H1 (cell line): ENCODE results near the gene SPTB. TPM values are rescaled to one million over a fixed set of nuclear protein-coding genes. Genes with fewer than 3 reads are reported as not detected.

Experiments
- CTCF ChIA-PET: fragments of 300-600 bp; sonication (Branson Sonifier 250); formaldehyde crosslinking; loops from one replicate; lab custom pipeline; 2021; ENCODE audit not compliant: partially characterized antibody; lab: Charles Lee
- POLR2A ChIA-PET: fragments of 300-600 bp; sonication (Branson Sonifier 250); formaldehyde crosslinking; loops from one replicate; lab custom pipeline; 2021; ENCODE audit warnings: inconsistent platforms; ENCODE audit not compliant: partially characterized antibody; lab: Charles Lee
- DNase-seq, 2 experiments: peaks; one replicate each; pipeline versions ENCODE4 v3.0.0 to v3.0.0-alpha.2; 2010 to 2022; ENCODE audit warnings: low spot score in 2 of 2, low read depth in 1 of 2, mixed read lengths in 1 of 2
- FAIRE-seq: peaks from 2 replicates; lab custom pipeline; 2011; peaks lifted over from hg19 to GRCh38; lab: Jason Lieb, UNC
- H2AFZ ChIP-seq: 2 replicates; pipeline ENCODE4 v1.8.1; 2012; ENCODE audit warnings: low read length, inconsistent platforms
- H2AK5ac ChIP-seq: 2 replicates; pipeline ENCODE4 v1.6.1; 2013; ENCODE audit warnings: low read depth, low read length
- H2BK120ac ChIP-seq: replicated peaks from 2 replicates; pipeline ENCODE3; 2013; ENCODE audit warnings: low read depth, low read length, inconsistent platforms
- H2BK12ac ChIP-seq: 2 replicates; pipeline ENCODE4 v1.6.1; 2013; ENCODE audit warnings: low read depth, low read length
- H2BK15ac ChIP-seq: 2 replicates; pipeline ENCODE4 v1.6.1; 2013; ENCODE audit warnings: low read length
- H2BK20ac ChIP-seq: 2 replicates; pipeline ENCODE4 v1.6.1; 2013; ENCODE audit warnings: low read length
- H2BK5ac ChIP-seq: 2 replicates; pipeline ENCODE4 v1.6.1; 2013; ENCODE audit warnings: low read depth, low read length
- H3K14ac ChIP-seq: 2 replicates; pipeline ENCODE4 v1.6.1; 2013; ENCODE audit warnings: inconsistent platforms; ENCODE audit not compliant: insufficient read length
- H3K18ac ChIP-seq: 2 replicates; pipeline ENCODE4 v1.6.1; 2013; ENCODE audit warnings: low read length; ENCODE audit errors: extremely low read depth
- H3K23ac ChIP-seq: 2 replicates; pipeline ENCODE4 v1.6.1; 2013; ENCODE audit warnings: inconsistent platforms; ENCODE audit not compliant: insufficient read length
- H3K23me2 ChIP-seq: 2 replicates; pipeline ENCODE4 v1.6.1; 2013; ENCODE audit warnings: low read depth, low read length
- H3K27ac ChIP-seq: 2 replicates; pipeline ENCODE4 v1.6.1; 2011; ENCODE audit warnings: low read depth, low read length, inconsistent platforms
- H3K27me3 ChIP-seq, 4 experiments: replicated peaks in 1 of 4; 1 replicate in 1 of 4; 2 replicates in 3 of 4; pipeline versions ENCODE4 v1.6.1 to v1.8.1; 2011 to 2013; ENCODE audit warnings: low read length in 3 of 4, mild to moderate bottlenecking in 3 of 4, inconsistent platforms in 2 of 4, mixed read lengths in 2 of 4, moderate library complexity in 1 of 4; ENCODE audit not compliant: control insufficient read depth in 3 of 4, insufficient read depth in 3 of 4; ENCODE audit errors: extremely low read depth in 1 of 4
- H3K36me3 ChIP-seq, 4 experiments: 2 replicates each; pipeline versions ENCODE4 v1.6.1 to v1.8.1; 2011 to 2013; ENCODE audit warnings: mild to moderate bottlenecking in 4 of 4, low read length in 3 of 4, moderate library complexity in 2 of 4, control low read depth in 1 of 4, inconsistent platforms in 1 of 4; ENCODE audit not compliant: insufficient read depth in 4 of 4, control insufficient read depth in 2 of 4
- H3K4ac ChIP-seq: replicated peaks from 2 replicates; pipeline ENCODE3; 2013; ENCODE audit warnings: low read length, low read depth, mixed read lengths, inconsistent platforms; ENCODE audit not compliant: insufficient read length
- H3K4me1 ChIP-seq, 4 experiments: replicated peaks in 1 of 4; 1 replicate in 1 of 4; 2 replicates in 3 of 4; pipeline versions ENCODE4 v1.6.1 to v1.8.1; 2011 to 2013; ENCODE audit warnings: low read length in 3 of 4, inconsistent platforms in 2 of 4, mixed read lengths in 1 of 4; ENCODE audit not compliant: insufficient read depth in 4 of 4, control insufficient read depth in 3 of 4
- H3K4me2 ChIP-seq, 2 experiments: 2 replicates each; pipeline versions ENCODE4 v1.6.1 to v1.8.1; 2011 to 2013; ENCODE audit warnings: low read depth in 2 of 2, low read length in 2 of 2, control low read depth in 1 of 2, inconsistent platforms in 1 of 2, mild to moderate bottlenecking in 1 of 2; ENCODE audit not compliant: insufficient read depth in 1 of 2
- H3K4me3 ChIP-seq, 4 experiments: fragments of 200-600, 300-600 bp in 1 of 4; sonication (generic), shearing (Covaris generic), sonication (Bioruptor Twin) in 1 of 4; 2 replicates each; pipeline versions ENCODE4 v1.5.1 to v1.8.1; 2011 to 2016; ENCODE audit warnings: low read length in 4 of 4, low read depth in 3 of 4, control low read depth in 2 of 4, inconsistent platforms in 2 of 4, mild to moderate bottlenecking in 2 of 4, mixed read lengths in 1 of 4, moderate library complexity in 1 of 4; ENCODE audit not compliant: insufficient read depth in 2 of 4; ENCODE audit errors: extremely low read depth in 1 of 4
- H3K56ac ChIP-seq: replicated peaks from 2 replicates; pipeline ENCODE3; 2013; ENCODE audit warnings: low read depth, mild to moderate bottlenecking, mixed read lengths, low read length, inconsistent platforms; ENCODE audit not compliant: insufficient read length
- H3K79me1 ChIP-seq: 2 replicates; pipeline ENCODE4 v1.6.1; 2013; ENCODE audit warnings: low read depth, low read length, control low read depth
- H3K79me2 ChIP-seq, 2 experiments: 2 replicates each; pipeline versions ENCODE4 v1.6.1 to v1.8.1; 2012 to 2013; ENCODE audit warnings: low read length in 2 of 2, mild to moderate bottlenecking in 2 of 2, inconsistent platforms in 1 of 2; ENCODE audit not compliant: insufficient read depth in 2 of 2, control insufficient read depth in 1 of 2
- H3K9ac ChIP-seq, 4 experiments: replicated peaks in 1 of 4; 1 replicate in 1 of 4; 2 replicates in 3 of 4; pipeline versions ENCODE4 v1.6.1 to v1.8.1; 2011 to 2013; ENCODE audit warnings: low read depth in 3 of 4, low read length in 3 of 4, control low read depth in 2 of 4, mild to moderate bottlenecking in 2 of 4, moderate library complexity in 2 of 4, inconsistent platforms in 1 of 4; ENCODE audit errors: extremely low read depth in 1 of 4
- H3K9me3 ChIP-seq, 2 experiments: 2 replicates each; pipeline versions ENCODE4 v1.6.1 to v1.8.1; 2012 to 2013; ENCODE audit warnings: mild to moderate bottlenecking in 2 of 2, moderate library complexity in 2 of 2, control low read depth in 1 of 2, inconsistent platforms in 1 of 2, low read depth in 1 of 2, low read length in 1 of 2, mixed read lengths in 1 of 2; ENCODE audit not compliant: insufficient read depth in 2 of 2
- H4K20me1 ChIP-seq, 2 experiments: replicated peaks in 1 of 2; 2 replicates each; pipeline versions ENCODE3 to v1.8.1; 2011 to 2013; ENCODE audit warnings: inconsistent platforms in 2 of 2, low read length in 2 of 2, mild to moderate bottlenecking in 1 of 2; ENCODE audit not compliant: insufficient read depth in 2 of 2, control insufficient read depth in 1 of 2
- H4K5ac ChIP-seq: 2 replicates; pipeline ENCODE4 v1.6.1; 2013; ENCODE audit warnings: low read length, low read depth, mixed read lengths, inconsistent platforms; ENCODE audit not compliant: insufficient read length
- H4K8ac ChIP-seq: 2 replicates; pipeline ENCODE4 v1.8.0; 2013; ENCODE audit warnings: mild to moderate bottlenecking, moderate library complexity, low read length, inconsistent platforms; ENCODE audit not compliant: insufficient read depth; ENCODE audit errors: extremely low read depth
- H4K91ac ChIP-seq: replicated peaks from 2 replicates; pipeline ENCODE3; 2013; ENCODE audit warnings: low read length, mixed read lengths, inconsistent platforms; ENCODE audit not compliant: insufficient read length
- EP300 ChIP-seq, 2 experiments: IDR thresholded peaks; 1 replicate in 1 of 2; 2 replicates in 1 of 2; pipeline ENCODE4 v1.6.1; 2011 to 2012; ENCODE audit warnings: low read depth in 2 of 2, low read length in 2 of 2, mild to moderate bottlenecking in 2 of 2, borderline replicate concordance in 1 of 2, inconsistent platforms in 1 of 2, moderate library complexity in 1 of 2
- TEAD4 ChIP-seq: IDR thresholded peaks from 2 replicates; pipeline ENCODE4 v1.6.1; 2012; ENCODE audit warnings: low read depth, low read length, inconsistent platforms, mixed read lengths
- WGBS, 2 experiments: shearing (Covaris generic) in 1 of 2; methylation state at CpG; one replicate each; pipeline versions ENCODE4 v1.1.6 to v1.1.7; 2013 to 2015; ENCODE audit warnings: low lambda C conversion rate in 2 of 2, mixed read lengths in 2 of 2, inconsistent platforms in 1 of 2, low coverage in 1 of 2, missing lambda C conversion rate in 1 of 2; ENCODE audit not compliant: insufficient replicate concordance in 2 of 2, insufficient coverage in 1 of 2, insufficient read length in 1 of 2; ENCODE audit errors: extremely low coverage in 1 of 2, missing lambda C conversion rate in 1 of 2; 5-methylcytosine and 5-hydroxymethylcytosine counted together
- polyA plus RNA-seq, 7 experiments: library from polyadenylated mRNA; depleted of rRNA in 3 of 7; stranded (reverse) in 5 of 7; unstranded in 2 of 7; fragments of >200 nt in 5 of 7; fragments of 200-250 nt in 2 of 7; gene quantifications; 1 replicate in 5 of 7; 2 replicates in 1 of 7; 4 replicates in 1 of 7; pipeline versions ENCODE4 v1.2.1 to v1.2.3, GENCODE V29; 2011 to 2013; ENCODE audit warnings: missing spikeins in 2 of 7, mixed read lengths in 2 of 7
- total RNA-seq: library from RNA; stranded (reverse); fragmentation: NEBNext Ultra II Directional; extraction: Animal tissue kit (Norgen Biotek cat#: 25700); gene quantifications from 2 replicates; pipeline ENCODE4 v1.2.1, GENCODE V29; 2021

SPTB gene
- total and polyA plus RNA-seq, 2 of the 8 experiments (the other 6 are each of a cell fraction or from before 2014, with no cell fraction given), result 0.30 to 2.4 TPM

DNA sequence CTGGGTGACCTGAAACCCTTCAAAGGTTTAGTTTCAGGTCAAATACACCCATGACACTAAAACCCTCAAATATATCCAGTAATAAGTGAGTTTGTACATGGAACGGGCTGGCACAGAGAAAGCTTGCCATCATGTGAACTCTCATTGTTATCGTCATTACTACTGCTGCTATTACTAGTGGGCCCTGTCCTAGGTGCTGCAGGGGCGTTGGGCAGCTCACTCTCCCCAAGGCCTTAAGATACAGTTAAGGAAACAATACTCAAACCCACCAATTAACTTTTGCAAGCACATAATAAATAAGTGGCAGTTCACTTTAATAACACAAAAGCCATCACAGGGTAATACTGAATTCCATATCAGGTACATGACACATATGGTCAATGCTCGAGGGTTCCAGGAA is 71.3 kb downstream of the SPTB start:
- H3K9ac ChIP-seq, result no peak overlapping the region
- H3K27ac ChIP-seq, result no peak overlapping the region
- no peak overlapping the region for H3K4me3 ChIP-seq
- no peak overlapping the region for H2BK5ac ChIP-seq
- FAIRE-seq (no peak), DNase-seq (no peak)
- H3K14ac ChIP-seq, result no peak overlapping the region
- H3K9me3 ChIP-seq, result no peaks in the 10 kb centered on the region
- ChIA-PET CTCF (interaction anchor here (0.7 to 6.4 kb wide), 9 partner anchors 8 to 82 kb away, joined by 3 to 54 read pairs (median 3); no protein-coding TSS in a partner anchor), POLR2A (interaction anchor here (0.7 kb wide), 1 partner anchor 106 kb away, joined by 3 read pairs; no protein-coding TSS in a partner anchor)
- no peak overlapping the region for H3K23ac ChIP-seq
- no peaks in the 10 kb centered on the region for H3K23me2 ChIP-seq
- no peak overlapping the region for H3K4me2 ChIP-seq
- H3K36me3 ChIP-seq, result no peaks in the 10 kb centered on the region
- no peaks in the 10 kb centered on the region for H3K79me1 ChIP-seq
- WGBS, 2 experiments, result 84% methylated on average over 4 of the region's 4 CpGs; no CpG with 5 or more reads in 1 of the 2 experiments
- H4K5ac ChIP-seq, result no peak overlapping the region
- no peak overlapping the region for H3K18ac ChIP-seq
- no peak overlapping the region for H2AK5ac ChIP-seq
- H3K4me1 ChIP-seq, result no peaks in the 10 kb centered on the region; a peak in 1 of 7 replicates
- H2BK15ac ChIP-seq, result no peak overlapping the region
- no peaks in the 10 kb centered on the region for H3K79me2 ChIP-seq
- no peak overlapping the region for H4K91ac ChIP-seq
- H3K56ac ChIP-seq, result no peak overlapping the region
- H2BK12ac ChIP-seq, result no peak overlapping the region
- H2BK120ac ChIP-seq, result no peak overlapping the region
- no peak overlapping the region for H2AFZ ChIP-seq
- H2BK20ac ChIP-seq, result no peak overlapping the region
- no peak overlapping the region for H3K4ac ChIP-seq
- no peaks in the 10 kb centered on the region for H3K27me3 ChIP-seq
- no peak overlapping the region for H4K8ac ChIP-seq
- no peaks in the 10 kb centered on the region for H4K20me1 ChIP-seq
- TF ChIP-seq TEAD4 (no peak), EP300 (IDR thresholded peaks at IDR 0.05; ENCODE audit: borderline replicate concordance in 1 of 2, low read depth in 2 of 2, low read length in 2 of 2) (no peak)
